Activated CD4-positive, alpha-beta T cell treated with anti-CD3 and anti-CD28 coated beads, Interleukin-2, Interleukin-4, amounts not matched to agents 100 ng/mL and 50 ng/mL, durations not matched to agents 16 hours and 8 hours (primary cell): ENCODE results near the gene AHNAK2.

Experiments
- DNase-seq: peaks from one replicate; pipeline ENCODE4 v3.0.0-alpha.2; 2020; ENCODE audit warnings: low spot score

AHNAK2 gene

GRCh38 chr14:104985675-104986486, 7.7 kb upstream of the AHNAK2 start, which contains the start of gene CLBA1:
CLBA1 (plus strand) TSS chr14:104985788; CDS start chr14:104986432, 644 bp downstream.
- DNase-seq, result peak; percentile 89

- no peak for DNase-seq
These were observed 6.1 kb upstream of the AHNAK2 start for GRCh38 chr14:104984056-104984894.

GRCh38 chr14:104983231-104983721, 5.1 kb upstream of the AHNAK2 start:
- DNase-seq, result no peak

- DNase-seq, result no peak
These were observed 4.5 kb upstream of the AHNAK2 start for GRCh38 chr14:104982548-104983230.

GRCh38 chr14:104981699-104982541, 3.7 kb upstream of the AHNAK2 start:
- DNase-seq, result no peak

GRCh38 chr14:104980611-104981531, 2.7 kb upstream of the AHNAK2 start:
- no peak for DNase-seq

GRCh38 chr14:104979758-104980610, 1.8 kb upstream of the AHNAK2 start:
- no peak for DNase-seq

- no peak for DNase-seq
These were observed 845 bp upstream of the AHNAK2 start for GRCh38 chr14:104978746-104979691.

GRCh38 chr14:104977008-104977680, 1.0 kb downstream of the AHNAK2 start:
- DNase-seq, result no peak

GRCh38 chr14:104976198-104977007, 1.8 kb downstream of the AHNAK2 start:
- DNase-seq, result peak; percentile 88

GRCh38 chr14:104975481-104976197, 2.5 kb downstream of the AHNAK2 start:
- peak; percentile 25 for DNase-seq

- no peak for DNase-seq
These were observed 3.3 kb downstream of the AHNAK2 start for GRCh38 chr14:104974665-104975390.

- no peak for DNase-seq
These were observed 4.0 kb downstream of the AHNAK2 start for GRCh38 chr14:104974146-104974541.

- no peak for DNase-seq
These were observed 4.6 kb downstream of the AHNAK2 start for GRCh38 chr14:104973385-104974145.

- DNase-seq, result no peak
These were observed 5.1 kb downstream of the AHNAK2 start for GRCh38 chr14:104973135-104973384.
